CD4-positive, CD25-positive, alpha-beta regulatory T cell (primary cell): ENCODE results near the gene SERINC5. TPM values are rescaled to one million over a fixed set of nuclear protein-coding genes. Genes with fewer than 3 reads are reported as not detected.
"Not testable (repeated sequence)": the region's sequence is repeated elsewhere in the genome, so short reads cannot be mapped to it uniquely, and the experiment has no call there.

Experiments used
- ATAC-seq, 2 donors: fragments of 150-1000 bp; cut with Tn5 transposase; one replicate each; pipeline ENCODE4 v1.10.0; 2021; ENCODE audit warnings: low read depth in 2 of 2, moderate number of reproducible peaks in 2 of 2, moderate library complexity in 1 of 2
- DNase-seq, 3 donors: peaks; one replicate each; pipeline versions ENCODE4 v3.0.0 to v3.0.0-alpha.2; 2012 to 2022; ENCODE audit warnings: mixed read lengths in 1 of 3
- H3K27ac ChIP-seq: one replicate; pipeline ENCODE4 v1.7.0; 2013; ENCODE audit warnings: mild to moderate bottlenecking, low read length; ENCODE audit not compliant: insufficient read depth, poor library complexity, severe bottlenecking
- H3K27me3 ChIP-seq: one replicate; pipeline ENCODE4 v1.7.0; 2013; ENCODE audit warnings: low read length; ENCODE audit not compliant: control insufficient read depth, insufficient read depth
- H3K36me3 ChIP-seq: one replicate; pipeline ENCODE4 v1.7.0; 2013; ENCODE audit warnings: mild to moderate bottlenecking, low read length, moderate library complexity; ENCODE audit not compliant: control insufficient read depth, insufficient read depth
- H3K4me1 ChIP-seq: 2 replicates; pipeline ENCODE4 v1.7.0; 2013; ENCODE audit warnings: mild to moderate bottlenecking, low read length; ENCODE audit not compliant: insufficient read depth, control insufficient read depth, poor library complexity, severe bottlenecking
- H3K4me3 ChIP-seq: one replicate; pipeline ENCODE4 v1.7.0; 2013; ENCODE audit warnings: low read depth, mild to moderate bottlenecking, low read length, moderate library complexity
- H3K9me3 ChIP-seq, 2 experiments: 1 replicate in 1 of 2; 2 replicates in 1 of 2; pipeline ENCODE4 v1.7.0; 2013; ENCODE audit warnings: low read length in 2 of 2, mild to moderate bottlenecking in 1 of 2, moderate library complexity in 1 of 2; ENCODE audit not compliant: control insufficient read depth in 2 of 2
- H3K27ac Mint-ChIP-seq, 3 donors: one replicate each; pipeline ENCODE4 v1.8.0; 2020 to 2022; ENCODE audit warnings: mild to moderate bottlenecking in 3 of 3, mixed read lengths in 3 of 3, moderate library complexity in 2 of 3
- H3K27me3 Mint-ChIP-seq: one replicate; pipeline ENCODE4 v1.8.0; 2022; ENCODE audit warnings: mild to moderate bottlenecking, mixed read lengths
- H3K36me3 Mint-ChIP-seq: one replicate; pipeline ENCODE4 v1.8.0; 2020; ENCODE audit warnings: mixed read lengths
- H3K4me1 Mint-ChIP-seq, 4 donors: one replicate each; pipeline ENCODE4 v1.8.0; 2020 to 2022; ENCODE audit warnings: mixed read lengths in 4 of 4, mild to moderate bottlenecking in 1 of 4
- H3K4me3 Mint-ChIP-seq, 4 donors: one replicate each; pipeline ENCODE4 v1.8.0; 2020 to 2022; ENCODE audit warnings: mild to moderate bottlenecking in 4 of 4, mixed read lengths in 4 of 4, moderate library complexity in 3 of 4
- H3K9me3 Mint-ChIP-seq, 7 donors: one replicate each; pipeline ENCODE4 v1.8.0; 2020 to 2022; ENCODE audit warnings: mixed read lengths in 7 of 7, mild to moderate bottlenecking in 3 of 7, moderate library complexity in 2 of 7
- polyA plus RNA-seq, 4 donors: library from polyadenylated mRNA; unstranded; fragments of 300-500 nt; fragmentation: Illumina TruSeq; gene quantifications; one replicate each; pipeline ENCODE4 v1.2.3, GENCODE V29; 2021
- total RNA-seq: library from RNA; stranded (reverse); gene quantifications from one replicate; pipeline ENCODE4 v1.2.3, GENCODE V29; 2022

The SERINC5 gene
- total and polyA plus RNA-seq, 5 donors from 2014 or later: 12.7 to 80.3 (median 16.9) TPM

DNA sequence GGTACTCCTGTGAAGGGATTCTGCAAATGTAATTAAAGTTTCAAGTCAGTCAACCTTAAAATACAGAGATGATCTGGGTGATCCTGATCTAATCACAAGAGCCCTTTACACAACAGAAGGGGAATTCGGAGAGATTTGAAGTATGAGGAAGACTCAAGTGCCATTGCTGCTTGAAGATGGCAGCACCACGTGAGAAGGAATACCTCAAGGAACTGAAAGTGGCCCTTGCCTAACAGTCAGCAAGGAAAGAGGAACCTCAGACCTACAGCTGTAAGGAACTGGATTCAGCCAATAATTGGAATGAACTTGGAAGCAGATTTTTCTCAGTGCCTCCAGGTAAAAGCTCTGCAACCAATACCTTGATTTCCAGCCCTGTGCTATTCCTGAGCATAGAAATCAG is 133.3 kb downstream of the SERINC5 start:
- H3K27ac ChIP-seq: no peak overlapping the region
- H3K9me3 ChIP-seq: no peaks in the 10 kb centered on the region
- H3K36me3 ChIP-seq: no peaks in the 10 kb centered on the region
- Mint-ChIP-seq H3K9me3 (peaks cover 0 to 3% (median 0%) of the 10 kb centered on the region in 7 donors), H3K4me1 (peaks cover 17 to 51% (median 36%) of the 10 kb centered on the region in 4 donors), H3K36me3 (peaks cover 30% of the 10 kb centered on the region), H3K4me3 (no peak overlapping the region), H3K27ac (peak overlapping the region in 2 of 3 donors; percentile 35 to 61), H3K27me3 (no peaks in the 10 kb centered on the region)
- H3K4me3 ChIP-seq: no peak overlapping the region
- peaks cover 6% of the 10 kb centered on the region for H3K4me1 ChIP-seq
- peak in 1 of 2 donors; percentile 21 for ATAC-seq
- DNase-seq: no peak
- no peaks in the 10 kb centered on the region for H3K27me3 ChIP-seq

DNA sequence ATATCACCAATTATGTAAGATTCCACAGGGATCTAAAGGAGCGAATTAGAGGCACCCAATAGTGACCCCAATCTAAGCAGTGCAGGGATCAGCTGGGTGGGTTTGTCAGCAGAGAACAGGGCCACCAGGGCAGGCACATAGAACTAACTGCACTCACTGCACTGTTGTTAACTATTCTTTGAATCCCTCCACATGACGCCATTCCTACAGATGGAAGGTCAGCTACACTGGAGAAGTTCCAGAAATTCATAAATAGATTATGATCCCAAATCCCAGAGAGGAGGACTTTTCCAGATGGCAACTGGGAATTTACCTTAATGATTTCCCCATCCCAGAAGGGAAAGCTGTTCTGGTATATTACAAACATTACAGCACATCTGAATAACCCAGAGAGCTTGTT is 136.5 kb downstream of the SERINC5 start:
- Mint-ChIP-seq H3K4me1 (peaks cover 5 to 62% (median 39%) of the 10 kb centered on the region in 4 donors), H3K36me3 (peaks cover 29% of the 10 kb centered on the region), H3K4me3 (no peak overlapping the region), H3K27ac (peak overlapping the region in 1 of 3 donors; percentile 79), H3K27me3 (no peaks in the 10 kb centered on the region), H3K9me3 (peaks cover 0 to 6% (median 0%) of the 10 kb centered on the region in 7 donors)
- no peaks in the 10 kb centered on the region for H3K9me3 ChIP-seq
- H3K36me3 ChIP-seq: no peaks in the 10 kb centered on the region
- H3K4me3 ChIP-seq: no peak overlapping the region
- no peak overlapping the region for H3K27ac ChIP-seq
- no peaks in the 10 kb centered on the region for H3K27me3 ChIP-seq
- DNase-seq (no peak), ATAC-seq (no peak)
- peaks cover 11% of the 10 kb centered on the region for H3K4me1 ChIP-seq

DNA sequence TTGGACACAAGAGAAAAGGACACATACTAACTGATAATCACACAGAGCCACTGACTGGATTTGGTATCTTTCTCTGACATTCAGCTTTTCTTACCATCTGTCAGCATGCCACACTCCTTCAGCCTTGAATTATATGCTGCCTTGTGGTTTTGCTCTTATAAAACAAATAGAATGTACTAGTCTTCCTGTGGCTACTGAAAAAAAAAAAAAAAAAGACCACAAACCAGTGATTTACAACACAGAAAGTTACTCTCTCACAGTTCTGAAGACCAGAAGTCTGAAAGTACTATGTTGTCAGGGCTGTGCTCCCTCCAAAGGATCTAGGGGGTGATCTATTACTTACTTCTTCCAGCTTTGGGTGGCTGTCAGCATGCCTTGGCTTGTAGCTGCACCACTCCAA is 138.4 kb downstream of the SERINC5 start:
- Mint-ChIP-seq H3K36me3 (peaks cover 38% of the 10 kb centered on the region), H3K27ac (no peak overlapping the region), H3K4me1 (peaks cover 5 to 59% (median 37%) of the 10 kb centered on the region in 4 donors), H3K4me3 (peak overlapping the region in 3 of 4 donors; percentile 25 to 57 (median 38)), H3K27me3 (no peaks in the 10 kb centered on the region), H3K9me3 (peaks cover 0 to 11% (median 2%) of the 10 kb centered on the region in 7 donors)
- H3K36me3 ChIP-seq: no peaks in the 10 kb centered on the region
- H3K27me3 ChIP-seq: no peaks in the 10 kb centered on the region
- ATAC-seq (peak in 1 of 2 donors; percentile 22), DNase-seq (peak in 1 of 3 donors; percentile 51)
- peak overlapping the region; percentile 39 for H3K4me3 ChIP-seq
- H3K9me3 ChIP-seq: no peaks in the 10 kb centered on the region
- peaks cover 11% of the 10 kb centered on the region for H3K4me1 ChIP-seq
- no peak overlapping the region for H3K27ac ChIP-seq

DNA sequence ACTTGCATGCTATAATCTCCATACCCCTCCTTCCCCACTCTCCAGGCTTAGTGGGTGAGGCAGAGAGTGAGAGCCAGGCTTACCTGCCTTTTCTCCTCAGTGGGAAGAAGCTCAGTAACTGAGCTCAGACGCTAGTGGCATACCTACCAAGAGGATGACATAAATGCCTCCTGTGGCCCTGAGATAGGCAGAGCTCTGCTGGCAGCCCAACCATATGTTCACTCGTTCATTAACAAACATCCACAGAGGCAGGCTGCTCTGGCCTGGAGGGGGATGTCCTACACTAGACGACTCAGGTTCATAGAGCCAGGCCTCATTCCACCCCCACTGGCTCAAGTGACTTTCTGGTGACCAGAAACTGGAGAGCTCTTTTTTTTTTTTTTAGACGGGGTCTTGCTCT is 139.4 kb downstream of the SERINC5 start:
- Mint-ChIP-seq H3K4me1 (peaks cover 5 to 51% (median 38%) of the 10 kb centered on the region in 4 donors), H3K4me3 (peak overlapping the region in 2 of 4 donors; percentile 34 to 38), H3K9me3 (peaks cover 0 to 11% (median 2%) of the 10 kb centered on the region in 7 donors), H3K27me3 (no peaks in the 10 kb centered on the region), H3K27ac (peak overlapping the region in 2 of 3 donors; percentile 30 to 55), H3K36me3 (peaks cover 42% of the 10 kb centered on the region)
- H3K4me3 ChIP-seq: no peak overlapping the region
- ATAC-seq (no peak), DNase-seq (no peak)
- H3K36me3 ChIP-seq: no peaks in the 10 kb centered on the region
- H3K27me3 ChIP-seq: no peaks in the 10 kb centered on the region
- no peaks in the 10 kb centered on the region for H3K9me3 ChIP-seq
- H3K4me1 ChIP-seq: peaks cover 11% of the 10 kb centered on the region
- no peak overlapping the region for H3K27ac ChIP-seq

DNA sequence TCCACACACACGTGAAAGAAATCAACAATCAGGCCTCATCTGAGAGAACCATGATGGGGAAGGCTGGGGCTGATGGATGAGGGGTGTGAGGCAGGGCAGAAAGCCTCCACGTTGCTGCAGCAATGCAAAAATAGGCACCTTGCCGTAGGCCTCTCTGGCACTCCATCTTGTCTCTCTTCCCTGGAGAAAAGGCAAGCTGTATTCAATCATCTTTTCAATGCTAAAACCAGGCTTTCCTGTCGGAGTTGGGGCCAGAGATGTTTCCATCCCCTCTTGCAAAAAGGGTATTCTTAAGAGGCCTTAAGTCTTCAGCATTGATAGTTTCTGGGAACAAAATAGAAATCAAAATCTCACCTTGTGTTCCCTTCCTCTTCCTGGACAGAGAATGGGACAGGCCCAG is 139.8 kb downstream of the SERINC5 start:
- Histone ChIP-seq H3K27me3 (no peaks in the 10 kb centered on the region), H3K36me3 (no peaks in the 10 kb centered on the region), H3K27ac (no peak overlapping the region), H3K9me3 (no peaks in the 10 kb centered on the region), H3K4me1 (peaks cover 11% of the 10 kb centered on the region), H3K4me3 (no peak overlapping the region)
- H3K36me3 Mint-ChIP-seq: peaks cover 45% of the 10 kb centered on the region
- peak overlapping the region in 1 of 4 donors; percentile 34 for H3K4me3 Mint-ChIP-seq
- peaks cover 5 to 51% (median 40%) of the 10 kb centered on the region in 4 donors for H3K4me1 Mint-ChIP-seq
- DNase-seq (no peak), ATAC-seq (no peak)
- peak overlapping the region in 2 of 3 donors; percentile 30 to 55 for H3K27ac Mint-ChIP-seq
- no peaks in the 10 kb centered on the region for H3K27me3 Mint-ChIP-seq
- H3K9me3 Mint-ChIP-seq: peaks cover 0 to 11% (median 2%) of the 10 kb centered on the region in 7 donors

DNA sequence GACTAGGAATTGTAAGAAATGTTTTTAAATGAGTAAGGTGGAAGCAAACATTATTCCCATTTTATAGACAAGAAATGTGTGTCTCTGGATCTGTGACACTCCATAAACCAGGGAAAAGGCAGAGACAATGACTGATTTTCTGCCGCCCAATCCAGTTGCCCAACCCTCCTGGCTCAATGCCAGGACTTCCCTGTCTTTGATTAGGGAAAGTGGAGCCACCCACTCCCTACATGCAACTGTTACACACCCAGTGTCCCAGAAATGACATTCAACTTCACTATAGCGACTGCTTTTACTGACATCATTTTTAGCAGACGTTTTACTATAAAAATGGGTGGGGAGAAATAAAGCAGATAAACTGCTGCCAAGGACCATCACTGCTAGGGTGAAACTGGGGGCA is 141.0 kb downstream of the SERINC5 start:
- peaks cover 5 to 56% (median 41%) of the 10 kb centered on the region in 4 donors for H3K4me1 Mint-ChIP-seq
- H3K27ac ChIP-seq: no peak overlapping the region
- no peak for ATAC-seq
- no peaks in the 10 kb centered on the region for H3K27me3 ChIP-seq
- peak overlapping the region in 1 of 4 donors; percentile 43 for H3K4me3 Mint-ChIP-seq
- H3K27ac Mint-ChIP-seq: peak overlapping the region in 2 of 3 donors; percentile 45 to 83
- no peaks in the 10 kb centered on the region for H3K27me3 Mint-ChIP-seq
- DNase-seq: no peak
- H3K9me3 ChIP-seq: no peaks in the 10 kb centered on the region
- H3K36me3 Mint-ChIP-seq: peaks cover 48% of the 10 kb centered on the region
- no peaks in the 10 kb centered on the region for H3K36me3 ChIP-seq
- peaks cover 0 to 11% (median 2%) of the 10 kb centered on the region in 7 donors for H3K9me3 Mint-ChIP-seq
- H3K4me3 ChIP-seq: no peak overlapping the region
- H3K4me1 ChIP-seq: peaks cover 11% of the 10 kb centered on the region

DNA sequence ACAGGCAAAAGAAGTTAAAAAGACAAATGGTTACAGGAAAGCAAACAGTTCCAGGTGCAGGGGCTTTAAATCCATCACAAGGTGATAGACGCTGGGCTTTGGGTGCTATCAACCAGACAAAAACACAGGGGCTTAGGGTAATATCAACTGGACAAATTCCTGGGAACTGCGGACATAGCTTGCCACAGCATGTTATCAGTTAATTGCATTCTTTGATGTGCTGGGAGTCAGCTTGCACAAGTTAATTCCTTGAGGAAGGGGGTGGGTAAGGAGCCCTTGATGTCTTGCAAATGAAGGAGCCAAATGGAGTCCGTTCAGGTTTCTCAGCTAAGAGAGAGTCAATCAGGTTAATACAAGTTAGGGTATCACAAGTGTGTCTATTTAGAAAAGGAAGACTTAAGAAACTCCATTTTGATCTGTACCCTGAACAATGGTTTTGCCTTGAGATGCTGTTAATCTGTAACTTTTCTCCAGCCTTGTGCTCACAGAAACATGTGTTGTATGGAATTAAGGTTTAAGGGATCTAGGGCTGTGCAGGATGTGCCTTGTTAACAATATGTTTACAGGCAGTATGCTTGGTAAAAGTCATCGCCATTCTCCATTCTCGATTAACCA is 144.4 kb downstream of the SERINC5 start:
- not testable (repeated sequence) for H3K4me3 Mint-ChIP-seq, H3K4me3 ChIP-seq, H3K4me1 ChIP-seq, H3K27ac ChIP-seq, ATAC-seq, H3K27me3 Mint-ChIP-seq, H3K9me3 Mint-ChIP-seq, H3K9me3 ChIP-seq, DNase-seq, H3K27me3 ChIP-seq, H3K36me3 ChIP-seq
- Mint-ChIP-seq H3K27ac (peak overlapping the region in 1 of 3 donors; percentile 15), H3K36me3 (peaks cover 48% of the 10 kb centered on the region), H3K4me1 (peaks cover 3 to 32% (median 26%) of the 10 kb centered on the region in 4 donors)
